ENCODE data around the gene AGER. TPM values are rescaled to one million over a fixed set of nuclear protein-coding genes. Genes with fewer than 3 reads are reported as not detected.

AGER gene
- total and polyA plus RNA-seq, 2 donors (not counting 3 experiments of a cell fraction or from before 2014, with no cell fraction given), result 5.1 to 18.5 TPM

DNA sequence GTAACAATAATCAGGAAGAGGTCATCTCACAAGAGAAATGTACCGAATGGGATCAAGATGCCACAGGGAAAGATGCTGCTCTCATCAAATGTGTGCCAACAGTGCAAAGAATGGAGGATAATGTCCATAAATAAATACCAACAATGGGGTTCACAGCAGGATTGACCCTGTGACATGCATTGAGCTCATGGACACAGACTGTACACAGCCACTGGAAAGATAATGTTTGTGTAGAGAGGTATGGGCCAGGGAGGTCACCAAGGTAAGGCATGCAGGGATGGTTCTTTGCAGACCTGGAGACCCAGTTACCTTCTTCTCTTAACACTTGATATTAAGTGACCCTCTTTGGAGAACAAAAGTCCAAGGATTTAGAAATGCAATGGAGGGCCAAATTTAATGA is 9.6 kb downstream of the AGER start:
- no peaks in the 10 kb centered on the region for H4K20me1 ChIP-seq (replicated peaks; ENCODE audit: control insufficient read depth, extremely low read depth, insufficient read depth, low read length)
- no peak overlapping the region for H3K9ac ChIP-seq (replicated peaks; ENCODE audit: extremely low read depth, insufficient read depth, low read length)
- H3K27me3 ChIP-seq (ENCODE audit: control insufficient read depth in 2 of 2, insufficient read depth in 2 of 2, low read length in 2 of 2), result no peaks in the 10 kb centered on the region
- TF ChIP-seq JUN (IDR thresholded peaks at IDR 0.05; ENCODE audit: borderline replicate concordance, insufficient read depth, insufficient read length, low read depth) (no peak), MYC (IDR thresholded peaks at IDR 0.05; ENCODE audit: low read depth, low read length) (no peak), EZH2 (IDR thresholded peaks at IDR 0.05; ENCODE audit: borderline replicate concordance, low read depth, low read length, severe bottlenecking) (no peak), POLR2A (IDR thresholded peaks at IDR 0.05; ENCODE audit: low read depth, low read length) (no peak), GATA2 (IDR thresholded peaks at IDR 0.05; ENCODE audit: insufficient read depth, insufficient read length, low read depth, low read length) (no peak), FOS (IDR thresholded peaks at IDR 0.05; ENCODE audit: borderline replicate concordance, insufficient read depth, low read length) (no peak), POLR2AphosphoS5 (IDR thresholded peaks at IDR 0.05; ENCODE audit: insufficient read depth, low read depth, low read length) (no peak)
- TF ChIP-seq, protein P1, sequence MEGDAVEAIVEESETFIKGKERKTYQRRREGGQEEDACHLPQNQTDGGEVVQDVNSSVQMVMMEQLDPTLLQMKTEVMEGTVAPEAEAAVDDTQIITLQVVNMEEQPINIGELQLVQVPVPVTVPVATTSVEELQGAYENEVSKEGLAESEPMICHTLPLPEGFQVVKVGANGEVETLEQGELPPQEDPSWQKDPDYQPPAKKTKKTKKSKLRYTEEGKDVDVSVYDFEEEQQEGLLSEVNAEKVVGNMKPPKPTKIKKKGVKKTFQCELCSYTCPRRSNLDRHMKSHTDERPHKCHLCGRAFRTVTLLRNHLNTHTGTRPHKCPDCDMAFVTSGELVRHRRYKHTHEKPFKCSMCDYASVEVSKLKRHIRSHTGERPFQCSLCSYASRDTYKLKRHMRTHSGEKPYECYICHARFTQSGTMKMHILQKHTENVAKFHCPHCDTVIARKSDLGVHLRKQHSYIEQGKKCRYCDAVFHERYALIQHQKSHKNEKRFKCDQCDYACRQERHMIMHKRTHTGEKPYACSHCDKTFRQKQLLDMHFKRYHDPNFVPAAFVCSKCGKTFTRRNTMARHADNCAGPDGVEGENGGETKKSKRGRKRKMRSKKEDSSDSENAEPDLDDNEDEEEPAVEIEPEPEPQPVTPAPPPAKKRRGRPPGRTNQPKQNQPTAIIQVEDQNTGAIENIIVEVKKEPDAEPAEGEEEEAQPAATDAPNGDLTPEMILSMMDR (IDR thresholded peaks at IDR 0.05; ENCODE audit: extremely low read depth in 1 of 2, insufficient read depth in 1 of 2, low read depth in 1 of 2, low read length in 2 of 2), result no peak
- no TSS peak for BruUV-seq (replicated peaks)
- H3K27ac ChIP-seq (ENCODE audit: insufficient read depth, low read depth, low read length), result no peak overlapping the region
- intact Hi-C loops (cut with micrococcal nuclease) (no loop called here), dilution Hi-C loops (cut with MboI; ENCODE audit: extremely low pct_ligation_motif_present, low sequenced_read_pairs) (no loop called here)
- no peak overlapping the region for H3K4me3 ChIP-seq (replicated peaks in 1 of 3; ENCODE audit: insufficient read depth in 1 of 3, low read depth in 1 of 3, low read length in 3 of 3)
- no peaks in the 10 kb centered on the region for H3K9me1 ChIP-seq (replicated peaks; ENCODE audit: control insufficient read depth, extremely low read depth, insufficient read depth, low read length)
- peaks cover 0 to 8% of the 10 kb centered on the region in 2 experiments for H3K36me3 ChIP-seq (ENCODE audit: control insufficient read depth in 2 of 2, extremely low read depth in 1 of 2, insufficient read depth in 2 of 2, low read length in 2 of 2)
- H3K4me2 ChIP-seq (ENCODE audit: insufficient read depth, low read length), result peak overlapping the region; percentile 82
- no peak for DNase-seq (ENCODE audit: low read depth, low spot score)
- no peak overlapping the region for H2AFZ ChIP-seq (ENCODE audit: low read depth, low read length)
- CTCF ChIA-PET, result no interaction called here
- POLR2A ChIA-PET, result no interaction called here
- H3K79me2 ChIP-seq (ENCODE audit: control insufficient read depth, insufficient read depth, low read length), result peaks cover 21% of the 10 kb centered on the region
- no peaks in the 10 kb centered on the region for H3K9me3 ChIP-seq (replicated peaks; ENCODE audit: control insufficient read depth, insufficient read depth, low read length)
- peaks cover 30% of the 10 kb centered on the region for H3K4me1 ChIP-seq (ENCODE audit: control insufficient read depth, extremely low read depth, insufficient read depth, low read length)
- FAIRE-seq, result no peak

All from endothelial cell of umbilical vein (primary cell).